K562 (cell line): ENCODE measurements around the gene AKT1. TPM values are rescaled to one million over a fixed set of nuclear protein-coding genes. Genes with fewer than 3 reads are reported as not detected.

ENCODE experiments used
- CLOCK ChIP-seq: fragments of 250-450 bp; sonication (Bioruptor Pico); IDR thresholded peaks from 2 replicates; pipeline ENCODE4 v1.4.0; 2020; ENCODE audit warnings: mild to moderate bottlenecking, moderate library complexity, borderline replicate concordance
- EHMT2 ChIP-seq: fragments of 450-650 bp; IDR thresholded peaks from 2 replicates; pipeline ENCODE4 v1.6.1; 2018; ENCODE audit warnings: antibody characterized with exemption
- ETV5 ChIP-seq: sonication (generic); formaldehyde crosslinking; IDR thresholded peaks from 2 replicates; pipeline ENCODE4 v1.4.0; 2020; ENCODE audit warnings: low read depth, mild to moderate bottlenecking, missing genetic modification reagents
- MXD1 ChIP-seq: fragments of 250-450 bp; sonication (Bioruptor Pico); IDR thresholded peaks from 2 replicates; pipeline ENCODE4 v1.8.0; 2021; ENCODE audit warnings: borderline replicate concordance, mild to moderate bottlenecking, moderate library complexity; ENCODE audit not compliant: poor library complexity, severe bottlenecking
- NKRF ChIP-seq: fragments of 450-650 bp; IDR thresholded peaks from 2 replicates; pipeline ENCODE4 v1.6.1; 2016; ENCODE audit warnings: borderline replicate concordance
- PCBP2 ChIP-seq: fragments of 200-400 bp; formaldehyde crosslinking; IDR thresholded peaks from 2 replicates; pipeline ENCODE4 v1.6.1; 2018; ENCODE audit warnings: low read length, low read depth, mild to moderate bottlenecking, moderate library complexity; ENCODE audit not compliant: poor library complexity, severe bottlenecking
- RFX5 ChIP-seq: IDR thresholded peaks from 2 replicates; pipeline ENCODE4 v1.6.1; 2011; ENCODE audit warnings: low read depth, mild to moderate bottlenecking, improper control_type of control experiment, low read length
- TEAD2 ChIP-seq: fragments of 450-650 bp; IDR thresholded peaks from 2 replicates; pipeline ENCODE4 v1.6.1; 2016; ENCODE audit warnings: missing genetic modification characterization, control low read depth, missing compliant biosample characterization
- TRIM28 ChIP-seq: fragments of 450-650 bp; IDR thresholded peaks from 2 replicates; pipeline ENCODE4 v1.6.1; 2017
- ZNF12 ChIP-seq: sonication (generic); formaldehyde crosslinking; IDR thresholded peaks from 2 replicates; pipeline ENCODE4 v1.4.0; 2020; ENCODE audit warnings: mild to moderate bottlenecking, missing genetic modification reagents
- ZNF217 ChIP-seq: sonication (generic); formaldehyde crosslinking; IDR thresholded peaks from 2 replicates; pipeline ENCODE4 v1.8.0; 2022; ENCODE audit warnings: mild to moderate bottlenecking, missing genetic modification reagents
- ZNF318 ChIP-seq, 2 experiments: fragments of 450-650 bp; IDR thresholded peaks; 2 replicates each; pipeline ENCODE4 v1.6.1; 2016; ENCODE audit warnings: mild to moderate bottlenecking in 2 of 2, borderline replicate concordance in 1 of 2, low read depth in 1 of 2, moderate library complexity in 1 of 2
- polyA plus RNA-seq, 8 experiments: library from polyadenylated mRNA; depleted of rRNA in 4 of 8; stranded (reverse) in 5 of 8; unstranded in 3 of 8; fragments of >200 nt; fragmentation: Nextera tagmentation in 2 of 8; fragmentation: Illumina TruSeq in 1 of 8; extraction: Ambion mirVana in 2 of 8; extraction: Trizol in 1 of 8; gene quantifications; 2 replicates each; pipeline versions ENCODE4 v1.2.1 to v1.2.3, GENCODE V29; 2011 to 2014; ENCODE audit warnings: inconsistent platforms in 1 of 8, missing spikeins in 1 of 8
- total RNA-seq, 7 experiments: library from RNA; depleted of rRNA in 6 of 7; stranded (reverse); fragments of >200 nt in 6 of 7; fragmentation: Illumina TruSeq in 2 of 7; extraction: Trizol in 2 of 7; gene quantifications; 2 replicates each; pipeline versions ENCODE4 v1.2.1 to v1.2.3, GENCODE V29; 2011 to 2021; ENCODE audit warnings: low replicate concordance in 1 of 7

The AKT1 gene
- total and polyA plus RNA-seq, 9 of the 15 experiments (the other 6 are each of a cell fraction or from before 2014, with no cell fraction given) = 0.49 to 132 (median 75.1) TPM

GRCh38 chr14:104751539-104752422, 43.8 kb downstream of the AKT1 start (continued):
- TF ChIP-seq CLOCK = no peak
- TF ChIP-seq NKRF = no peak
- TF ChIP-seq RFX5 = no peak
- no peak for TF ChIP-seq MXD1 (CRISPR knock-in tag)
- TF ChIP-seq TRIM28 = no peak
- TF ChIP-seq ZNF12 (CRISPR knock-in tag) = no peak
- TF ChIP-seq EHMT2 = no peak
- TF ChIP-seq ZNF318 (IDR thresholded peaks at IDR 0.05; ENCODE audit: borderline replicate concordance in 1 of 2, low read depth in 1 of 2) = no peak
- no peak for TF ChIP-seq ZNF217 (CRISPR knock-in tag)
- TF ChIP-seq PCBP2 = no peak
- no peak for TF ChIP-seq TEAD2 (tag)
- no peak for TF ChIP-seq ETV5
